Endodermal cell (in vitro differentiated cells): ENCODE data around the gene ZDHHC14. TPM values are rescaled to one million over a fixed set of nuclear protein-coding genes. Genes with fewer than 3 reads are reported as not detected.

Experiments used
- DNase-seq: peaks from one replicate; pipeline ENCODE4 v3.0.0-alpha.2; 2017
- H3K27ac ChIP-seq: 2 replicates; pipeline ENCODE4 v1.5.1; 2013; ENCODE audit warnings: mild to moderate bottlenecking, low read depth, low read length, moderate library complexity
- H3K27me3 ChIP-seq: 2 replicates; pipeline ENCODE4 v1.6.1; 2013; ENCODE audit warnings: mild to moderate bottlenecking, low read length, moderate library complexity; ENCODE audit not compliant: insufficient read depth, control insufficient read depth, poor library complexity, severe bottlenecking
- H3K36me3 ChIP-seq: 2 replicates; pipeline ENCODE4 v1.7.0; 2013; ENCODE audit warnings: mild to moderate bottlenecking, low read length, moderate library complexity; ENCODE audit not compliant: control insufficient read depth, insufficient read depth
- H3K4me1 ChIP-seq: one replicate; pipeline ENCODE4 v1.7.0; 2013; ENCODE audit warnings: low read length; ENCODE audit not compliant: control insufficient read depth, insufficient read depth
- H3K4me3 ChIP-seq: 2 replicates; pipeline ENCODE4 v1.5.1; 2013; ENCODE audit warnings: mild to moderate bottlenecking, low read length, moderate library complexity
- H3K9ac ChIP-seq: 2 replicates; pipeline ENCODE4 v1.6.1; 2013; ENCODE audit warnings: mild to moderate bottlenecking, low read length, moderate library complexity; ENCODE audit not compliant: poor library complexity, severe bottlenecking; ENCODE audit errors: extremely low read depth
- H3K9me3 ChIP-seq: 2 replicates; pipeline ENCODE4 v1.6.1; 2013; ENCODE audit warnings: mild to moderate bottlenecking, low read length, moderate library complexity; ENCODE audit not compliant: control insufficient read depth
- H3K27ac Mint-ChIP-seq: 2 replicates; pipeline ENCODE4 v1.8.0; 2020; ENCODE audit warnings: mixed read lengths
- H3K27me3 Mint-ChIP-seq: 2 replicates; pipeline ENCODE4 v1.8.0; 2021; ENCODE audit warnings: mild to moderate bottlenecking, mixed read lengths; ENCODE audit not compliant: insufficient read depth
- H3K36me3 Mint-ChIP-seq: 2 replicates; pipeline ENCODE4 v1.8.0; 2020; ENCODE audit warnings: low read depth, mixed read lengths
- H3K4me1 Mint-ChIP-seq: 2 replicates; pipeline ENCODE4 v1.8.0; 2020; ENCODE audit warnings: mixed read lengths
- H3K4me3 Mint-ChIP-seq: 2 replicates; pipeline ENCODE4 v1.8.0; 2020; ENCODE audit warnings: mild to moderate bottlenecking, moderate library complexity, mixed read lengths
- H3K9me3 Mint-ChIP-seq: 2 replicates; pipeline ENCODE4 v1.8.0; 2020; ENCODE audit warnings: mild to moderate bottlenecking, mixed read lengths
- WGBS, 2 experiments: methylation state at CpG; one replicate each; pipeline versions ENCODE4 v1.1.5 to v1.1.7; 2013; ENCODE audit warnings: missing lambda C conversion rate in 2 of 2, mixed read lengths in 1 of 2; ENCODE audit not compliant: insufficient coverage in 1 of 2, insufficient read length in 1 of 2; 5-methylcytosine and 5-hydroxymethylcytosine counted together
- total RNA-seq, 2 donors: library from RNA; stranded (reverse); fragmentation: NEBNext Ultra II Directional in 1 of 2; extraction: Animal tissue kit (Norgen Biotek cat#: 25700) in 1 of 2; gene quantifications; 2 replicates in 1 of 2; 3 replicates in 1 of 2; pipeline ENCODE4 v1.2.1, GENCODE V29; 2021
- TF ChIP-seq, protein P1 (sequence below): fragments of 200-600 bp; sonication (generic); conservative IDR thresholded peaks from 2 replicates; pipeline ENCODE4 v1.5.0; 2021; ENCODE audit warnings: antibody characterized with exemption, mild to moderate bottlenecking

ZDHHC14 gene
- total RNA-seq, 2 donors from 2014 or later: 2.3 to 4.5 TPM

DNA sequence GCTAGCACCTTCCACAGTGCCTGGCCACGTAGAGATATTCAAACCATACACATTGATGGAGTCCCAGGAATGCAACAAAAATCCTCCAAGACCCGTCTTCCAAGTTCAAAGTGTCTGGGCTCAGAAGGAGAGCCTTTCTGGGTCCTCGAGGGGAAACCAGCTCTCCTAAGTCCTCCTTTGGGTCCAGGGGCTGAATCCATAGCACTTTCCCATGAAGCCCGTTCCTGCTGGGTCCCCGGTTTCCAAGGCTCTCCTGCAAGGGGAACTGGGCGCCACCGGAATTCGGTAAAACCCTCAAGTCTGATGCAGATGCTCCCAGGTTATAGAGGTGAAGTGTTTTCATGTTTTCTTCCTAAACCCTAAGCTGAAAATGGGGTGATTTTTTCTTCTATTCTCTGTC lies 340.8 kb downstream of the ZDHHC14 start:
- Histone ChIP-seq H3K9me3 (peaks cover 19% of the 10 kb centered on the region), H3K27me3 (no peaks in the 10 kb centered on the region), H3K36me3 (no peaks in the 10 kb centered on the region), H3K9ac (no peak overlapping the region), H3K27ac (no peak overlapping the region), H3K4me1 (no peaks in the 10 kb centered on the region), H3K4me3 (no peak overlapping the region)
- H3K4me1 Mint-ChIP-seq: peaks cover 14% of the 10 kb centered on the region
- no peak overlapping the region for H3K27ac Mint-ChIP-seq
- no peak overlapping the region for H3K4me3 Mint-ChIP-seq
- no peak for DNase-seq
- H3K36me3 Mint-ChIP-seq: no peaks in the 10 kb centered on the region
- TF ChIP-seq, protein P1, sequence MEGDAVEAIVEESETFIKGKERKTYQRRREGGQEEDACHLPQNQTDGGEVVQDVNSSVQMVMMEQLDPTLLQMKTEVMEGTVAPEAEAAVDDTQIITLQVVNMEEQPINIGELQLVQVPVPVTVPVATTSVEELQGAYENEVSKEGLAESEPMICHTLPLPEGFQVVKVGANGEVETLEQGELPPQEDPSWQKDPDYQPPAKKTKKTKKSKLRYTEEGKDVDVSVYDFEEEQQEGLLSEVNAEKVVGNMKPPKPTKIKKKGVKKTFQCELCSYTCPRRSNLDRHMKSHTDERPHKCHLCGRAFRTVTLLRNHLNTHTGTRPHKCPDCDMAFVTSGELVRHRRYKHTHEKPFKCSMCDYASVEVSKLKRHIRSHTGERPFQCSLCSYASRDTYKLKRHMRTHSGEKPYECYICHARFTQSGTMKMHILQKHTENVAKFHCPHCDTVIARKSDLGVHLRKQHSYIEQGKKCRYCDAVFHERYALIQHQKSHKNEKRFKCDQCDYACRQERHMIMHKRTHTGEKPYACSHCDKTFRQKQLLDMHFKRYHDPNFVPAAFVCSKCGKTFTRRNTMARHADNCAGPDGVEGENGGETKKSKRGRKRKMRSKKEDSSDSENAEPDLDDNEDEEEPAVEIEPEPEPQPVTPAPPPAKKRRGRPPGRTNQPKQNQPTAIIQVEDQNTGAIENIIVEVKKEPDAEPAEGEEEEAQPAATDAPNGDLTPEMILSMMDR: no peak
- peaks cover 20% of the 10 kb centered on the region for H3K9me3 Mint-ChIP-seq
- H3K27me3 Mint-ChIP-seq: no peaks in the 10 kb centered on the region
- WGBS, 2 experiments: 92 to 93% methylated on average over 4 to 8 of the region's 8 CpGs

DNA sequence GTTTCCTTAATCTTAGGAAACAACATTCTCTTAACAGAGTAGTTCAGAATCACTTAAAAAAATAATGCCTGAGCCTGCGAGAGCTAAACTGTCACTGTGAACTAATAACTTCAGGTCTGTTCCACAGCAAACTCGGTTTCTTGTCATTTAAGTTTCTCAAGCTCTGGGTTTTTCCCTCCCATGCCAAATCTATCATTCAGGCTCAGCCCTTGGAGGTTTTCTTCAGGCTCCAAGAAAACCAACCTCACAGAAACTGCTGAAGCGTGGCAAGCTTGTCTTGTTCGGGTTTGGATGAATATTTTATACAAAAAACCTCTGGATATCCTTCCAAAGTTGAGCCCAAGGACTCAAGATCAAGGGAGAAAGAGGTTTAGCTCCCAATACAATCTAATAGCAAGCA lies 342.4 kb downstream of the ZDHHC14 start:
- peak; percentile 2 for DNase-seq
- Histone ChIP-seq H3K4me3 (no peak overlapping the region), H3K9me3 (peaks cover 19% of the 10 kb centered on the region), H3K9ac (no peak overlapping the region), H3K27me3 (no peaks in the 10 kb centered on the region), H3K36me3 (no peaks in the 10 kb centered on the region), H3K4me1 (no peaks in the 10 kb centered on the region), H3K27ac (no peak overlapping the region)
- TF ChIP-seq, protein P1: no peak
- Mint-ChIP-seq H3K4me1 (peaks cover 8% of the 10 kb centered on the region), H3K27me3 (no peaks in the 10 kb centered on the region), H3K9me3 (peaks cover 22% of the 10 kb centered on the region), H3K27ac (no peak overlapping the region), H3K36me3 (no peaks in the 10 kb centered on the region), H3K4me3 (no peak overlapping the region)
- 91 to 96% methylated on average over 2 to 4 of the region's 4 CpGs for WGBS, 2 experiments

DNA sequence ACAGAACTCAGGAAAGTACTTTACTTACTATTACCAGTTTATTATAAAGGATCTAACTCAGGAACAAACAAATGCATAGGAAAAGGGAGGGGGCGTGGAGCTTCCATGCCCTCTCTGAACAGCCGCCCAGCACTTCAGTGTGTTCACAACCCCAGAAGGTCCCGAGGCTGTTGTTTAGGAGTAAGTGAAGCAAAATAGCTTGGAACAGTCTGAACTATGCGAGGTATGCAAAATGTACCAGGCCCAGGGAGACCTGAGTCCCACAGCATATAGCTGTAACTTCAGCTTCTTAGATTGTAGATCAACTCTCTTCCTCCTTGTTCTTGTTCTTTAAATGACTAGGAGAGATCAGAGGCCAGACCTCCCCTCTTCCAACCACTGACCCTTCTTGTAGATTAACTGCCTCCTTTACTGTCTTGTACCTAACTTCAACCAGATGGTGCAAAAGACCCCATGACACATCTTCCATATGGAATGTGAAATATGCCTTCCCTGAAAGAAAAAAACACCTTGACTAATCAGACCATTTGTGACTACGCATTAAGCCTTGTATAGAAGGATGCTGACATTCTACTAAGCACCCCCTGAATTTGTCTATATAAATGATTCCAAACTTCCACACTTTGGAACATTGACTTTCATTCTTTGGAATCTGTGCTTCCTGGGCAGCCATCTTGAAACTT lies 343.3 kb downstream of the ZDHHC14 start:
- Mint-ChIP-seq H3K4me1 (peaks cover 8% of the 10 kb centered on the region), H3K36me3 (no peaks in the 10 kb centered on the region), H3K9me3 (peaks cover 22% of the 10 kb centered on the region), H3K27ac (no peak overlapping the region), H3K4me3 (no peak overlapping the region), H3K27me3 (no peaks in the 10 kb centered on the region)
- Histone ChIP-seq H3K4me3 (no peak overlapping the region), H3K4me1 (no peaks in the 10 kb centered on the region), H3K9ac (no peak overlapping the region), H3K36me3 (no peaks in the 10 kb centered on the region), H3K9me3 (peaks cover 19% of the 10 kb centered on the region), H3K27me3 (no peaks in the 10 kb centered on the region), H3K27ac (no peak overlapping the region)
- WGBS, 2 experiments: 94 to 95% methylated on average over 4 to 5 of the region's 5 CpGs
- TF ChIP-seq, protein P1: no peak
- DNase-seq: peak; percentile 22
